Keratinocyte (primary cell): Measurements from ENCODE around the gene ARMC8.

Source experiments
- EZH2 ChIP-seq: IDR thresholded peaks from one replicate; pipeline ENCODE4 v1.6.1; 2012; ENCODE audit warnings: inconsistent platforms, mild to moderate bottlenecking, low read length, moderate library complexity
- TF ChIP-seq, protein P1 (sequence below), 3 experiments: IDR thresholded peaks in 1 of 3; conservative IDR thresholded peaks in 1 of 3; optimal IDR thresholded peaks in 1 of 3; 2 replicates in 2 of 3; 3 replicates in 1 of 3; pipeline versions ENCODE3 to v1.5.1; 2011; ENCODE audit warnings: low read length in 3 of 3, mild to moderate bottlenecking in 3 of 3, moderate library complexity in 2 of 3, control low read depth in 1 of 3, inconsistent platforms in 1 of 3; ENCODE audit not compliant: insufficient read depth in 2 of 3; ENCODE audit errors: extremely low read depth in 1 of 3

- TF ChIP-seq, protein P1, sequence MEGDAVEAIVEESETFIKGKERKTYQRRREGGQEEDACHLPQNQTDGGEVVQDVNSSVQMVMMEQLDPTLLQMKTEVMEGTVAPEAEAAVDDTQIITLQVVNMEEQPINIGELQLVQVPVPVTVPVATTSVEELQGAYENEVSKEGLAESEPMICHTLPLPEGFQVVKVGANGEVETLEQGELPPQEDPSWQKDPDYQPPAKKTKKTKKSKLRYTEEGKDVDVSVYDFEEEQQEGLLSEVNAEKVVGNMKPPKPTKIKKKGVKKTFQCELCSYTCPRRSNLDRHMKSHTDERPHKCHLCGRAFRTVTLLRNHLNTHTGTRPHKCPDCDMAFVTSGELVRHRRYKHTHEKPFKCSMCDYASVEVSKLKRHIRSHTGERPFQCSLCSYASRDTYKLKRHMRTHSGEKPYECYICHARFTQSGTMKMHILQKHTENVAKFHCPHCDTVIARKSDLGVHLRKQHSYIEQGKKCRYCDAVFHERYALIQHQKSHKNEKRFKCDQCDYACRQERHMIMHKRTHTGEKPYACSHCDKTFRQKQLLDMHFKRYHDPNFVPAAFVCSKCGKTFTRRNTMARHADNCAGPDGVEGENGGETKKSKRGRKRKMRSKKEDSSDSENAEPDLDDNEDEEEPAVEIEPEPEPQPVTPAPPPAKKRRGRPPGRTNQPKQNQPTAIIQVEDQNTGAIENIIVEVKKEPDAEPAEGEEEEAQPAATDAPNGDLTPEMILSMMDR (optimal IDR thresholded peaks at IDR 0.05 in 1 of 3, IDR thresholded peaks at IDR 0.05 in 1 of 3, conservative IDR thresholded peaks at IDR 0.05 in 1 of 3; ENCODE audit: extremely low read depth in 1 of 3, insufficient read depth in 2 of 3, low read length in 3 of 3) = no peak
- TF ChIP-seq EZH2 = no peak
Observed at GRCh38 chr3:138323971-138324370, 136.9 kb downstream of the ARMC8 start.
